Epithelial cell of proximal tubule (primary cell): ENCODE measurements around the gene PPP4R3A. TPM values are rescaled to one million over a fixed set of nuclear protein-coding genes. Genes with fewer than 3 reads are reported as not detected.
"Not testable (repeated sequence)": the region's sequence is repeated elsewhere in the genome, so short reads cannot be mapped to it uniquely, and the experiment has no call there.

Source experiments
- DNase-seq: peaks from one replicate; pipeline ENCODE4 v3.0.0-alpha.2; 2011; ENCODE audit warnings: low read depth
- H3K4me3 ChIP-seq: 2 replicates; pipeline ENCODE4 v1.5.1; 2011; ENCODE audit warnings: low read depth, mild to moderate bottlenecking, low read length
- CTCF ChIP-seq: conservative IDR thresholded peaks from 2 replicates; pipeline ENCODE4 v1.5.1; 2012; ENCODE audit warnings: low read depth, mild to moderate bottlenecking, low read length
- total RNA-seq: library from RNA; depleted of rRNA; stranded (reverse); fragments of >200 nt; gene quantifications from 2 replicates; pipeline ENCODE4 v1.2.3, GENCODE V29; 2015

PPP4R3A gene
- total RNA-seq, 1 donor from 2014 or later = 31.0 TPM

- DNase-seq = no peak
- H3K4me3 ChIP-seq = no peak overlapping the region
- no peak for TF ChIP-seq CTCF
Measured at GRCh38 chr14:91545204-91545603, 35.1 kb upstream of the PPP4R3A start.

- no peak for DNase-seq
- no peak overlapping the region for H3K4me3 ChIP-seq
- TF ChIP-seq CTCF = no peak
Measured at GRCh38 chr14:91536327-91536726, 26.2 kb upstream of the PPP4R3A start.

DNA sequence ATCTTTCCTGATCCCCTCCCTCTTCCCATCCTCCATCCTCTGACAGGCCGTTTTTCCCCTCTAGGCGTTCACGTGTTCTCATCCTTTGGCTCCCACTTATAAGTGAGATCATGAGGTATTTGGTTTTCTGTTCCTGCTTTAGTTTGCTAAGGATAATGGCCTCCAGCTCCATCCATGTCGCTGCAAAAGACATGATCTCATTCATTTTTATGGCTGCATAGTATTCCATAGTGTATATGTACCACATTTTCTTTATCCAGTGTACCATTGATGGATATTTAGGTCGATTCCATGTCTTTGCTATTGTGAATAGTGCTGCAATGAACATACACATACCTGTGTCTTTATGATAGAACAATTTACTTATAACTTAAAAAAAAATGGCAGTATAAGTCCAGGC lies 23.9 kb upstream of the PPP4R3A start:
- DNase-seq, H3K4me3 ChIP-seq: not testable (repeated sequence)

DNA sequence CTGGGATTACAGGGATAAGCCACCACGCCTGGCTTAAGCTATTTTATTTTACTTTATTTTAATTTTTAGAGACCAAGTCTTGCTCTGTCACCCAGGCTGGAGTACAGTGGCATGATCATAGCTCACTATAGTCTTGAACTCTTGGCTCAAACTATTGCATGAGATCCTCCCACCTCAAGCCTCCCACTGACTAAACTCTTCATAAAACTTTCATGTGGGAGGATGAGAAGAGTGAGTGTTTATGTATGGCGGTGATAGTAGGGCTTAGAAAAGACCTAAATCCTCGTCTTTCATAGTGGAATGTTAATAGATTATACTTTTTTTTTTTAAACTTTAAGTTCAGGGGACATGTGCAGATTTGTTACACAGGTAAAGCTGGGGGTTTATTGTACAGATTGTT lies 23.5 kb upstream of the PPP4R3A start:
- H3K4me3 ChIP-seq = no peak overlapping the region
- DNase-seq = no peak
- no peak for TF ChIP-seq CTCF

- TF ChIP-seq CTCF = no peak
- H3K4me3 ChIP-seq = no peak overlapping the region
- no peak for DNase-seq
Measured at GRCh38 chr14:91523972-91524371, 13.9 kb upstream of the PPP4R3A start.

- TF ChIP-seq CTCF = no peak
- DNase-seq = no peak
- no peak overlapping the region for H3K4me3 ChIP-seq
Measured at GRCh38 chr14:91521061-91521640, 11.0 kb upstream of the PPP4R3A start.

DNA sequence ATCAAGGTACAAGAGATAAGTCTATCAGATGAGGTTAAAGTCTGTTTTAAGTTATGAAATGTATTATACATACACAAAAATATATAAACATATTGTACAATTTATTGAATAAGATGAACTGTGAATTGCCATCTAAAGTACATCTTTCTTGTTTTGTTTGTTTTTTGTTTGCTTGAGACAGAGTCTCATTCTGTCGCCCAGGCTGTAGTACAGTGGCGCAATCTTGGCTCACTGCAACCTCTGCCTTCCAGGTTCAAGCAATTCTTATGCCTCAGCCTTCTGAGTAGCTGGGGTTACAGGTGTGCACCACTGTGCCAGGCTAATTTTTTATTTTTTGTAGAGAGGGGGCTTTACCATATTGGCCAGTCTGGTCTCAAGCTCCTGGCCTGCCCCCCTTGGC lies 10.0 kb upstream of the PPP4R3A start:
- H3K4me3 ChIP-seq = no peak overlapping the region
- no peak for TF ChIP-seq CTCF
- DNase-seq = no peak
